ENCODE results near the gene PLK3. TPM values are rescaled to one million over a fixed set of nuclear protein-coding genes. Genes with fewer than 3 reads are reported as not detected.

Gene PLK3
- total and polyA plus RNA-seq, 2 of the 4 experiments (the other 2 are of a cell fraction), result 15.8 to 51.6 TPM

GRCh38 chr1:44832056-44832705 is 32.0 kb downstream of the PLK3 start:
- ChIA-PET POLR2A (ENCODE audit: unreplicated experiment) (interaction anchor here (1.2 kb wide), 1 partner anchor 13 kb away, joined by 4 read pairs; no protein-coding TSS in a partner anchor), CTCF (no interaction called here)
- Histone ChIP-seq H2BK20ac (ENCODE audit: low read depth, low read length) (no peak overlapping the region), H3K9ac (ENCODE audit: low read depth, low read length) (no peak overlapping the region), H3K36me3 (ENCODE audit: control insufficient read depth, insufficient read depth, low read length) (no peaks in the 10 kb centered on the region), H3K9me3 (ENCODE audit: control insufficient read depth, insufficient read depth, low read length) (no peaks in the 10 kb centered on the region), H2AK5ac (ENCODE audit: low read depth, low read length) (no peak overlapping the region), H2BK120ac (ENCODE audit: low read depth, low read length) (no peak overlapping the region), H3K18ac (ENCODE audit: low read depth, low read length) (no peak overlapping the region), H3K4ac (ENCODE audit: low read depth, low read length) (no peak overlapping the region), H3K79me1 (ENCODE audit: low read depth in 1 of 2, low read length in 2 of 2) (no peaks in the 10 kb centered on the region), H2AFZ (replicated peaks; ENCODE audit: low read length, poor library complexity) (no peak overlapping the region), H2BK5ac (ENCODE audit: low read depth, low read length, poor library complexity, severe bottlenecking) (no peak overlapping the region), H3K23ac (ENCODE audit: low read depth, low read length) (no peak overlapping the region), H3K4me3 (ENCODE audit: insufficient read depth, low read depth, low read length) (no peak overlapping the region), H3K4me2 (ENCODE audit: low read depth, low read length) (no peak overlapping the region), H3K27me3 (ENCODE audit: control insufficient read depth, insufficient read depth, low read length) (no peaks in the 10 kb centered on the region), H3K27ac (ENCODE audit: insufficient read depth, low read length) (no peak overlapping the region), H4K91ac (ENCODE audit: insufficient read depth, low read depth, low read length) (no peak overlapping the region), H3K4me1 (ENCODE audit: control insufficient read depth, insufficient read depth, low read length) (no peaks in the 10 kb centered on the region), H4K5ac (ENCODE audit: low read depth, low read length) (no peak overlapping the region), H2BK15ac (ENCODE audit: low read depth, low read length) (no peak overlapping the region), H2AK9ac (replicated peaks; ENCODE audit: low read depth, low read length, poor library complexity) (peak overlapping the region; percentile 37), H3K9me1 (ENCODE audit: insufficient read depth, low read length) (no peaks in the 10 kb centered on the region), H4K8ac (ENCODE audit: low read depth in 2 of 2, low read length in 2 of 2) (no peak overlapping the region), H4K20me1 (ENCODE audit: insufficient read depth, low read length) (no peaks in the 10 kb centered on the region), H3K56ac (ENCODE audit: extremely low read depth, insufficient read depth, low read length) (no peak overlapping the region), H3K14ac (replicated peaks; ENCODE audit: low read depth, low read length) (no peak overlapping the region)
- no peak for TF ChIP-seq FOS (IDR thresholded peaks at IDR 0.05; ENCODE audit: low read depth, low read length)
- TF ChIP-seq RAD21 (IDR thresholded peaks at IDR 0.05; ENCODE audit: low read length), result no peak
- no peak for TF ChIP-seq SMC3 (IDR thresholded peaks at IDR 0.05; ENCODE audit: low read depth, low read length)
- TF ChIP-seq NFE2L2 (IDR thresholded peaks at IDR 0.05; ENCODE audit: low read depth, low read length), result no peak
- dilution Hi-C loops (cut with HindIII; ENCODE audit: low sequenced_read_pairs, unreplicated experiment) (no loop called here), in situ Hi-C loops (cut with MboI; ENCODE audit: low sequenced_read_pairs) (loop anchor here (10.0 kb wide), 1 partner anchor 473 kb away; no protein-coding TSS in a partner anchor), intact Hi-C loops (cut with micrococcal nuclease) (no loop called here)
- DNase-seq (no peak), ATAC-seq (ENCODE audit: low read depth) (no peak)
- BruUV-seq (replicated peaks), result no TSS peak
- 20% methylated on average over 1 of the region's 13 CpGs; no CpG with 5 or more reads in 1 of the 2 experiments for WGBS, 2 experiments (ENCODE audit: extremely low coverage in 2 of 2, insufficient read length in 1 of 2)
